Tibial artery (tissue), 4 donors: ENCODE results near the gene CHRDL2.
A peak's percentile ranks its signal among the peaks of the same experiment; 100 is the strongest.

Experiments used
- DNase-seq, 2 donors: peaks; one replicate each; pipeline ENCODE4 v3.0.0-alpha.2; 2019
- H3K27ac ChIP-seq, 2 donors: fragments of 200-600 bp; sonication (generic) in 1 of 2; 1 replicate in 1 of 2; 2 replicates in 1 of 2; pipeline ENCODE4 v1.5.1; 2018 to 2019; ENCODE audit warnings: mild to moderate bottlenecking in 1 of 2
- H3K27me3 ChIP-seq, 2 donors: fragments of 200-600 bp; sonication (generic) in 1 of 2; one replicate each; pipeline versions ENCODE4 v1.5.1 to v1.6.0; 2016 to 2019
- H3K36me3 ChIP-seq, 3 donors: fragments of 200-600 bp; sonication (generic) in 2 of 3; one replicate each; pipeline ENCODE4 v1.5.1; 2016 to 2019; ENCODE audit warnings: mild to moderate bottlenecking in 2 of 3
- H3K4me1 ChIP-seq, 4 donors: fragments of 200-600 bp; sonication (generic) in 2 of 4; 1 replicate in 3 of 4; 2 replicates in 1 of 4; pipeline ENCODE4 v1.5.1; 2016 to 2019
- H3K4me3 ChIP-seq, 2 donors: fragments of 200-600 bp; sonication (generic) in 1 of 2; 1 replicate in 1 of 2; 2 replicates in 1 of 2; pipeline ENCODE4 v1.5.1; 2018 to 2019; ENCODE audit warnings: mild to moderate bottlenecking in 2 of 2
- H3K9me3 ChIP-seq, 3 donors: fragments of 200-600 bp; sonication (generic) in 1 of 3; one replicate each; pipeline ENCODE4 v1.5.1; 2016 to 2019
- intact Hi-C: fragments of 100-400 bp; cut with DNase I; formaldehyde crosslinking; loops from one replicate; pipeline ENCODE4 v1.15.0; 2023; ENCODE audit warnings: low total_unique reads
- TF ChIP-seq, protein P1 (sequence below), 2 experiments: fragments of 200-600 bp in 1 of 2; fragments of 450-650 bp in 1 of 2; IDR thresholded peaks; one replicate each; pipeline ENCODE4 v1.5.1; 2017 to 2019; ENCODE audit warnings: antibody characterized with exemption in 2 of 2, mild to moderate bottlenecking in 1 of 2, moderate library complexity in 1 of 2

CHRDL2 gene

DNA sequence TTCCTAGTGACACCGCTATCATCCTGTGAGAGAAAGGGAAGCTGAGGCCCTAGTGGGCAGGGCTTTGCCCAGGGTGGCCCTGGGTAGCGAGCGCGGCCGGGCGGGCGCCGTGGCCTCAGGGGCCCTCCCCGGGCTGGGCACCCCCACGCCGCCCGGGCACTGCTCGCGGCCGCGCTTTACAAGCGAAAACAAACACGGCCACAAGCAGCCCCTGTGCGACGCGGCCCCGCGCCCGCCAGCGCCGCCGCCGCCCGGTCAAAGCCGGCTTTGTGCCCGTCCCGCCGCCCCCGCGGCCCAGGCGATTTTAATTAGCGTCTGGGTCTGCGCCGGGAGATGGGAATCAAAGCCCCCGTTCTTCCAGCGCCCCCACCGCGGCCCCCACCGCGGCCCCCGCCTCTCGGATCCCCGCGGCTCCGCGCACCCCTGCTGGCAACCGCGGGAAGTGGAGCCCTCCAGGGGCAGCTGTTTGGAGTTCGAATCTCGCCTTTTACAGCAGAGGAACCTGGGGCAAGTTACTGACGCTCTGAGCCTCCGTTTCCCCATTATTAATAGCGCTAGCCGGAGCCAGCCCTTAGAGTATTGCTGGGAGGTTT lies 47.9 kb downstream of the CHRDL2 start:
- peak in 1 of 2 donors; percentile 21 for DNase-seq
- intact Hi-C loops: no loop called here
- H3K9me3 ChIP-seq: no peaks in the 10 kb centered on the region
- TF ChIP-seq, protein P1, sequence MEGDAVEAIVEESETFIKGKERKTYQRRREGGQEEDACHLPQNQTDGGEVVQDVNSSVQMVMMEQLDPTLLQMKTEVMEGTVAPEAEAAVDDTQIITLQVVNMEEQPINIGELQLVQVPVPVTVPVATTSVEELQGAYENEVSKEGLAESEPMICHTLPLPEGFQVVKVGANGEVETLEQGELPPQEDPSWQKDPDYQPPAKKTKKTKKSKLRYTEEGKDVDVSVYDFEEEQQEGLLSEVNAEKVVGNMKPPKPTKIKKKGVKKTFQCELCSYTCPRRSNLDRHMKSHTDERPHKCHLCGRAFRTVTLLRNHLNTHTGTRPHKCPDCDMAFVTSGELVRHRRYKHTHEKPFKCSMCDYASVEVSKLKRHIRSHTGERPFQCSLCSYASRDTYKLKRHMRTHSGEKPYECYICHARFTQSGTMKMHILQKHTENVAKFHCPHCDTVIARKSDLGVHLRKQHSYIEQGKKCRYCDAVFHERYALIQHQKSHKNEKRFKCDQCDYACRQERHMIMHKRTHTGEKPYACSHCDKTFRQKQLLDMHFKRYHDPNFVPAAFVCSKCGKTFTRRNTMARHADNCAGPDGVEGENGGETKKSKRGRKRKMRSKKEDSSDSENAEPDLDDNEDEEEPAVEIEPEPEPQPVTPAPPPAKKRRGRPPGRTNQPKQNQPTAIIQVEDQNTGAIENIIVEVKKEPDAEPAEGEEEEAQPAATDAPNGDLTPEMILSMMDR (IDR thresholded peaks at IDR 0.05): peak; percentile 40 to 54
- H3K27me3 ChIP-seq: no peaks in the 10 kb centered on the region
- peak overlapping the region; percentile 47 to 60 for H3K4me3 ChIP-seq
- peak overlapping the region; percentile 52 to 62 for H3K27ac ChIP-seq
- peaks cover 0 to 44% (median 32%) of the 10 kb centered on the region in 4 donors for H3K4me1 ChIP-seq
- no peaks in the 10 kb centered on the region for H3K36me3 ChIP-seq

DNA sequence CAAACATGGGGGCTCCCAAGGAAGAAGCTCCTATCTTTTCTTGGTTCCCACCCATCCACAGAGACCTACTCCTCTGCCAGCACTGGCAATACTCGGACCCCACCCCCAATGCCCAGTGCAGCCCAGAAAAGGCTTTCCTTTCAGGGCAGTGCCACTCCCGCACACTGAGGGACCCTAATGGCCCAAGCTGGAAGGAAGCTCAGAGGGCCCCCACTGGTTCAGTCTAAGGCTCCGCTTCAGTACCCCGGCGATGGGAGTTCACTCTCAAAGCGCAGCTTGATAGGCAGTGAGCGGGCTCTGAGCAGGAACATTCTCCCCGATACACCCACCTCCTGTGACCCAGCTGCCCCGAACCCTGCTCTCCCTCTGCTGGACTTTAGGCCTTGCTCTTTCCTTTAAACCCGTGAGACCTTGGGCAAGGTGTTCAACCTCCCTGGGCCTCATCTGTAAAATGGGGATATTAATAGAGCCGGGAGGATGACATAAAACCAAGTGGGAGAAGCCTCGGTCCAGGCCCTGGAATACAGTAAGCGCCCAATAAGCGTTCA lies 48.4 kb downstream of the CHRDL2 start:
- intact Hi-C loops: no loop called here
- Histone ChIP-seq H3K4me3 (peak overlapping the region; percentile 47 to 60), H3K4me1 (peaks cover 0 to 39% (median 28%) of the 10 kb centered on the region in 4 donors), H3K27me3 (no peaks in the 10 kb centered on the region), H3K9me3 (no peaks in the 10 kb centered on the region), H3K36me3 (no peaks in the 10 kb centered on the region), H3K27ac (peak overlapping the region; percentile 52 to 62)
- TF ChIP-seq, protein P1 (IDR thresholded peaks at IDR 0.05): no peak
- DNase-seq: peak; percentile 17 to 61

DNA sequence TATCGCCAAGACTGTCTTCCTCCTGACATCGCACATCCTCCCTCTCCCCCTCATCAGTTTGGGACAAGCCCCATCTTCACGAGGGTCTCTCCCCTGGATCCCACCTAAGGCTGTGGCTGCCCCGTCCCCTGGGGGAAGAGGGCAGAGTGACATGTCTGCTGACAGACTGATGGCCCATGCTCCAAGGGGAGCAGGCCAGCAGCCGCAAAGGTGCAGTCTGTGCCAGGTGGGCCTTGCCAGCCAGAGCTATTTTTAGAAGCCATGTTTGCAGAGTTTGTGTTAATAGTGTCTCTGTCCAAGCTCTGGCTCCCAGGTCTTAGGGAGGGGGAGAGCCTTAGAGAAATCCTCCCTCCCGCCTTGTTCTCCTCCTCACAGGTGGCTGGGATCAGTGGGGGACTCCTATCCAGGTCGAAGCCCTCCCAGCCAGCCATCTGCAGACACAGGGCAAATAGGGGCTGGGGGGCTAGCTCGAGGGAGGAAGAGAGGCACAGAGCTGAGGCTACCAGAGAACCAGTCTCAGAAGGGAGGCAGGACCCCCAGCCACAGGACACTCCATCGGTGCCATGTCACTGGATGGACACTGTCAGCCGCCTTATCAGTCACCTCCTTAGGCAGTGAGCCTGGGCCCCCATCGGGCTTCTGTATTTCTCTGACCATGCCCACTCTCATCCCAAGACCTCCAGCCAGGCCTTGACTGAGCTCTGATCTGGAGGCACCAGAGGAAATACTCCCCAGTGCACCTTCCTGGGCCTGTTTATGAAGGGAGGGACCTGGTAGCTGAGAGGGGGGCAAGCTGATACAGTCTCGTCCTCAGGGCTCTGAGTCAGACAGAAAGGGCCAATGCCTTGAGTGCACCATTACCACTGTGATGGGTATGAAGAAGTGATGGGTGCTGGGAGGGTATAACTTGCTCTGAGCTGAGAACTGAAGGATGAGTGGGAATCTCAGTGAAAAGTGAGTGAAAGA lies 49.3 kb downstream of the CHRDL2 start:
- no peaks in the 10 kb centered on the region for H3K36me3 ChIP-seq
- H3K27me3 ChIP-seq: no peaks in the 10 kb centered on the region
- H3K4me1 ChIP-seq: peaks cover 0 to 30% (median 26%) of the 10 kb centered on the region in 4 donors
- H3K27ac ChIP-seq: peak overlapping the region; percentile 45 to 62
- H3K4me3 ChIP-seq: no peak overlapping the region
- TF ChIP-seq, protein P1 (IDR thresholded peaks at IDR 0.05): no peak
- peak; percentile 20 to 70 for DNase-seq
- intact Hi-C loops: no loop called here
- H3K9me3 ChIP-seq: no peaks in the 10 kb centered on the region

DNA sequence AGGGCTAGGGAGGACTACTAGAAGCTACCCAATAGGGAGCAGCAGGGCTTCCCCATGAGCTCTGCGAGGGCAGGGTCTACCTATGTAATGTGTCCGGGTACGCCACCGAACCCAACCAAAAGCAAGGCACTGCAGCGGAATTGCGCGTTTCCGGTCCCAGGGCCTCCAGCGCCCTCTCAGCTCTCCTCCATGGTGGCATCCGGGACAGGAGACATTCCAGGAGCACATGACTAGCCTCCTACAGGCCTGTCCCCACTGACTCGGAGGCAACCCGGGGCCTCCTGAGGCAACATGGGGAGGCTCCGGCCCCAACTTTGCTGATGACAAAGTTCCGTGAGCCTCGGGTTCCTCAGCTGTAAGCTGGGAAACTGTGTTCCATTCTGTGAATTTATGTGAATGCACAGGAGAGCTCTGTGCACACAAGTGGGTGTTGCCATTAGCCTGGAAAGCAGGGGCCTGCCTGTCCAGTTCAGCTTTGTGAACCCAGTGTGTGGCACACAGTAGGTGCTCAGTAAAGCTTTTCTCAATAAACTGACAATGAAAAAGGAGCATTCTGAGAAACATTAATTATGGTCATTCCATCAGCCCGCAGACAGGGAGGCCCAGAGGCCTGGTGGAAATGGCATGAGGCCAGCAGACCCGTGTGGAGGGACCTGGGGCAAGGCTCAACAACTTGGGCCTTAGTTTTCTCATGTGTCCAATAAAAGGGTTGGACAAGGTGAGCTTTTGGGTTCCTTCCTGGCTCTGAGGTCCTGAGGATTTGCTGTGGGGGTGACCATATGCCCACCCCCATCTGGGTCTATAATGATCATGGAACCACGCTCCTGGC lies 50.3 kb downstream of the CHRDL2 start:
- intact Hi-C loops: no loop called here
- Histone ChIP-seq H3K27me3 (no peaks in the 10 kb centered on the region), H3K36me3 (no peaks in the 10 kb centered on the region), H3K9me3 (no peaks in the 10 kb centered on the region), H3K4me1 (peaks cover 0 to 31% (median 29%) of the 10 kb centered on the region in 4 donors), H3K4me3 (no peak overlapping the region), H3K27ac (peak overlapping the region in 1 of 2 donors; percentile 62)
- TF ChIP-seq, protein P1 (IDR thresholded peaks at IDR 0.05): no peak
- DNase-seq: peak; percentile 13 to 53

DNA sequence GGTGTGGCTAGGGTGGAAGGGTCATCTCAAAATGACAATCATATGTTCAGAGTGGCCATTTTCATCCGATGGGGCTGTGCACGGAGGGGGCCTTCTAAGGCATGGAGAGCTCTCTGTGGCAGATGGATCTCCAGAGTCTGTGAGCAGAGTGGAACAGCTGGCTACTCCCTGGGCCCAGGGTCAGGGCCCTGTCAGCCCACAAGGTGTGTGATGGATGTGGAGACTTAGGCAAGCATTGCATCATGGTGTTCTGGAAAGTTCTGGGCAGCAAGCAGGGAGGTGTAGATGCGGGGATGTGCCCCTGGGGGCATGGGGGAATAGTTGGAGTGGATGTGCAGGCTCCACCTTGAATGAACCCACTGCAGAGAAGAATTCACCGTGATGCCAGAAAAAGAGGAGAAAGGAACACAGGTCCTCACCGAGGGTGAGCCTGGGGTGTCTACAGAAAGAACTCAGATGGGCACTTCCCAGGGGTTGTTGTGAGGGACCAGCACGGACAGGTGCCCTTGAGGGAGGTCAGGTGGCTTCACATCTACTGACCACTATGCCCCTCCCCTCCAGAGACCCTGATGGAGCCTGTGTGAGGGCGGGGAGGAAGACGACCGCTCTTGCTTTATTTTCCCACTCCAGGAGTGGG lies 51.1 kb downstream of the CHRDL2 start:
- no peak overlapping the region for H3K27ac ChIP-seq
- TF ChIP-seq, protein P1 (IDR thresholded peaks at IDR 0.05): no peak
- peak; percentile 16 to 48 for DNase-seq
- no peak overlapping the region for H3K4me3 ChIP-seq
- H3K36me3 ChIP-seq: no peaks in the 10 kb centered on the region
- peaks cover 0 to 32% (median 29%) of the 10 kb centered on the region in 4 donors for H3K4me1 ChIP-seq
- intact Hi-C loops: no loop called here
- H3K27me3 ChIP-seq: no peaks in the 10 kb centered on the region
- no peaks in the 10 kb centered on the region for H3K9me3 ChIP-seq
